ENCODE data around the gene SEZ6L2.

The SEZ6L2 gene

DNA sequence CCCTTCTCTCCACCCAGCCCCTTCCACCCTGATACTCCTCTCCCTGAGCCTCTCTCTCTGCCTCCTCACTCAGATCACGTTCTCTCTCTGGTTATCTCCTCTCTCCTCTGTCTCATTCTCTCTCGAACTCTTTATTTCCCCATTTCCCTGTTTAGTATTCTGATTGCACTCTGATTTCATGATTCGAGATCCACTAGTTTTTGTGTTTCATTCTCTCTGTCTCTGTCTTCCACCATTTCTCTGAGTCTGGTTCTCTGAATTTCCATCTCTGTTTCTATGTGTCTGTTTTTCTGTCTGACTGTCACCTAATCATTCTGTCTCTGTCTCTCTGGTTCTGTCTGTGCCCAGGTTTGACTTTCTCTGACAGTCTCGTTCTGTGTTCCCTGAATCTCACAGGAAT is 2.0 kb downstream of the SEZ6L2 start (continued):
- TF ChIP-seq, protein P1, sequence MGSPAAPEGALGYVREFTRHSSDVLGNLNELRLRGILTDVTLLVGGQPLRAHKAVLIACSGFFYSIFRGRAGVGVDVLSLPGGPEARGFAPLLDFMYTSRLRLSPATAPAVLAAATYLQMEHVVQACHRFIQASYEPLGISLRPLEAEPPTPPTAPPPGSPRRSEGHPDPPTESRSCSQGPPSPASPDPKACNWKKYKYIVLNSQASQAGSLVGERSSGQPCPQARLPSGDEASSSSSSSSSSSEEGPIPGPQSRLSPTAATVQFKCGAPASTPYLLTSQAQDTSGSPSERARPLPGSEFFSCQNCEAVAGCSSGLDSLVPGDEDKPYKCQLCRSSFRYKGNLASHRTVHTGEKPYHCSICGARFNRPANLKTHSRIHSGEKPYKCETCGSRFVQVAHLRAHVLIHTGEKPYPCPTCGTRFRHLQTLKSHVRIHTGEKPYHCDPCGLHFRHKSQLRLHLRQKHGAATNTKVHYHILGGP (tag by site-specific recombination; IDR thresholded peaks at IDR 0.05): no peak

DNA sequence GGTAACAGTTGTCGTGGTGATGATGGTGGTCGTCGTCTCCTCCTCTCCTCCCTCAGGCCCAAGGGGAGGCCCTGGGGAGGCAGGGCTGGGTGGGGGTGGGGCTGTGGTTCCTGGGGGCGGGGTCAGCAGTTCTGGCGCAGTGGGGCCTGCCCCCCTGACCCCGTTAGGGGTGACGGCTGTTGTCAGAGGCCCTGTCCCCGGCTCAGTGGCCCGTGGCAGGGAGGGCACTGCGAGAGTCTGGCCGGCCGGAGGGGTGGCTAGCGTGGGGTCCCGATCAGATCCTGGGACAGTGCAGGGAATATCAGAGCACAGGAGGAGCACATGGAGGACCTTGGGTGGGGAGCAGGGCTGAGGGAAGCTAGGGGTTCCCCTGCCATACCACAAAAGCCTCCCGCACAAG is 2.5 kb downstream of the SEZ6L2 start:
- Histone ChIP-seq H3K4me3 (ENCODE audit: low read depth, low read length) (no peak overlapping the region), H3K4me1 (ENCODE audit: control insufficient read depth, insufficient read depth, low read length) (peaks cover 2% of the 10 kb centered on the region; the same call in 1 of the 2 replicates), H3K27ac (ENCODE audit: extremely low read depth, low read depth, low read length) (no peak overlapping the region), H3K9me3 (ENCODE audit: control insufficient read depth, insufficient read depth, low read depth, low read length) (no peaks in the 10 kb centered on the region), H3K36me3 (ENCODE audit: control insufficient read depth in 2 of 2, insufficient read depth in 1 of 2, low read length in 2 of 2) (no peaks in the 10 kb centered on the region; a peak in 1 of 3 replicates)
- CTCF ChIA-PET: interaction anchor here (0.7 kb wide), 1 partner anchor 1028 kb away, joined by 3 read pairs; no protein-coding TSS in a partner anchor
- TF ChIP-seq ZSCAN23 (tag by site-specific recombination; IDR thresholded peaks at IDR 0.05) (no peak), ZNF48 (tag by site-specific recombination; IDR thresholded peaks at IDR 0.05) (no peak)
- POLR2A ChIA-PET: no interaction called here

DNA sequence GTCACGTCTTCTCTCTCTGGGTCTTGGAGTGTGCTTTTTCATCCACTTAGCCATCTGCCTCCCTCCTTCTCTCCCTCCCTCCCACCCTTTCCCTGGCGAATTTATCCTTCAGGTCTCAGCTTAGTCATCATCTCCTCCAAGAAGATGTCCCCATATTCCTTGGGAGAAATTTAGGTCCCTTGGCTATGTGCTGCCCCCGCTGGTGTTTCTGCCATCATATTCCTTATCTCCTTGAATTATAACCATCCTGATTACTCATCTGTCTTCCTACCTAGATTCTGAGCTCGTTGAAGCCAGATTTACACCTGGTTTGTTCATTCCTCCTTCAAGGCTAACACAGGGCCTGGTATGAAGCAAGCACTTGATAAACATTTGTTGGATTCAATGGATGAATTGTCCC is 5.0 kb downstream of the SEZ6L2 start:
- Histone ChIP-seq H3K9me3 (ENCODE audit: control insufficient read depth, insufficient read depth, low read depth, low read length) (no peaks in the 10 kb centered on the region), H3K4me3 (ENCODE audit: low read depth, low read length) (no peak overlapping the region), H3K36me3 (ENCODE audit: control insufficient read depth in 2 of 2, insufficient read depth in 1 of 2, low read length in 2 of 2) (no peaks in the 10 kb centered on the region; a peak in 1 of 3 replicates), H3K27ac (ENCODE audit: extremely low read depth, low read depth, low read length) (no peak overlapping the region), H3K4me1 (ENCODE audit: control insufficient read depth, insufficient read depth, low read length) (no peaks in the 10 kb centered on the region)
- TF ChIP-seq ZNF324 (tag by site-specific recombination; IDR thresholded peaks at IDR 0.05) (no peak), TRIM28 (IDR thresholded peaks at IDR 0.05; ENCODE audit: borderline replicate concordance, low read length) (no peak), ZNF114 (tag by site-specific recombination; IDR thresholded peaks at IDR 0.05) (no peak), ZNF791 (tag by site-specific recombination; IDR thresholded peaks at IDR 0.05) (no peak), ZEB2 (tag by site-specific recombination; IDR thresholded peaks at IDR 0.05) (no peak), PRDM1 (tag by site-specific recombination; IDR thresholded peaks at IDR 0.05) (no peak), ZSCAN16 (tag by site-specific recombination; IDR thresholded peaks at IDR 0.05) (no peak), ZNF423 (tag by site-specific recombination; IDR thresholded peaks at IDR 0.05) (no peak), ZNF302 (tag by site-specific recombination; IDR thresholded peaks at IDR 0.05; ENCODE audit: low read depth) (no peak), ZNF558 (tag by site-specific recombination; IDR thresholded peaks at IDR 0.05) (no peak), ZNF416 (tag by site-specific recombination; IDR thresholded peaks at IDR 0.05) (no peak)
- TF ChIP-seq, protein P2, sequence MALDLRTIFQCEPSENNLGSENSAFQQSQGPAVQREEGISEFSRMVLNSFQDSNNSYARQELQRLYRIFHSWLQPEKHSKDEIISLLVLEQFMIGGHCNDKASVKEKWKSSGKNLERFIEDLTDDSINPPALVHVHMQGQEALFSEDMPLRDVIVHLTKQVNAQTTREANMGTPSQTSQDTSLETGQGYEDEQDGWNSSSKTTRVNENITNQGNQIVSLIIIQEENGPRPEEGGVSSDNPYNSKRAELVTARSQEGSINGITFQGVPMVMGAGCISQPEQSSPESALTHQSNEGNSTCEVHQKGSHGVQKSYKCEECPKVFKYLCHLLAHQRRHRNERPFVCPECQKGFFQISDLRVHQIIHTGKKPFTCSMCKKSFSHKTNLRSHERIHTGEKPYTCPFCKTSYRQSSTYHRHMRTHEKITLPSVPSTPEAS (tag by site-specific recombination; IDR thresholded peaks at IDR 0.05): no peak
- ChIA-PET POLR2A (interaction anchor here (0.7 kb wide), 2 partner anchors 75 to 99 kb away, joined by 4 to 5 read pairs; no protein-coding TSS in a partner anchor), CTCF (no interaction called here)

DNA sequence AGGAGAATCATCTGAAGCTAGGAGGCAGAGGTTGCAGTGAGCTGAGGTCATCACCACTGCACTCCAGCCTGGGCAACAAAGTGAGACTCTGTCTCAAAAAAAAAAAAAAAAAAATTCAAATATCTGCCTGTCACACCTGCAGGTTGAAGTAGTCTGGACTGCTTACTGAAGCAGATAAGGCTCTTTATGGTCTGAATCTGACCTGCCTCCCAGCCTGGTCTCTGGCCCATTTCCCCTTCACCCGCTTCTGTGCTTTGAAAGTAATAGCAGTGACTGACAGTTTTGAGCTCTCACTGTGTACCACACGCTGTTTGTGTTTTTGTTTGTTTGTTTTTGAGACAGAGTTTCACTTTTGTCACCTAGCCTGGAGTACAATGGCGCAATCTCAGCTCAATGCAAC is 5.8 kb downstream of the SEZ6L2 start:
- TF ChIP-seq PRDM1 (tag by site-specific recombination; IDR thresholded peaks at IDR 0.05) (0 out of 2 replicates have a peak, but pooled peaks have one; percentile 20), ZNF211 (tag by site-specific recombination; IDR thresholded peaks at IDR 0.05; ENCODE audit: low read depth) (no peak)
- Histone ChIP-seq H3K4me1 (ENCODE audit: control insufficient read depth, insufficient read depth, low read length) (no peaks in the 10 kb centered on the region), H3K27ac (ENCODE audit: extremely low read depth, low read depth, low read length) (no peak overlapping the region), H3K4me3 (ENCODE audit: low read depth, low read length) (no peak overlapping the region), H3K36me3 (ENCODE audit: control insufficient read depth in 2 of 2, insufficient read depth in 1 of 2, low read length in 2 of 2) (no peaks in the 10 kb centered on the region; a peak in 1 of 3 replicates), H3K9me3 (ENCODE audit: control insufficient read depth, insufficient read depth, low read depth, low read length) (no peaks in the 10 kb centered on the region)
- CTCF ChIA-PET: interaction anchor here (0.6 kb wide), 1 partner anchor 14 kb away, joined by 3 read pairs; no protein-coding TSS in a partner anchor
- POLR2A ChIA-PET: interaction anchor here (0.7 kb wide), 1 partner anchor 126 kb away, joined by 3 read pairs; no protein-coding TSS in a partner anchor

DNA sequence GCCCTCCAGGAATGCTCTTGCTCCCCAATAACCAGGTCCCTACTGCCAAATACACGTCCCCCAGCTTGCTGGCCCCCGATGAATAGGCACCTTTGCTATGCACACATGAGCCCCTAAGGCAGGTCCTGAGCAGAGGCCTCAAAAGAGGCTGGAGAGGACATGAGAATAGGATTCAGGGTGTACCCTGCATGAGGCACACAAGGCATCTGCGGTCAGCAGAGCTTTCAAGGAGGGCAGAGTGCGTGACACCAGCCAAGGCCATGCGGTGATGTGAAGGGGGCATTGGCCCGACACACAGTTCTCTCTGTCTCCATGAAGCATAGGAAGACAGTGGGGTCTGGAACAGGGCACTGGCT is 6.9 kb downstream of the SEZ6L2 start:
- Histone ChIP-seq H3K4me1 (ENCODE audit: control insufficient read depth, insufficient read depth, low read length) (no peaks in the 10 kb centered on the region), H3K36me3 (ENCODE audit: control insufficient read depth in 2 of 2, insufficient read depth in 1 of 2, low read length in 2 of 2) (no peaks in the 10 kb centered on the region; a peak in 1 of 3 replicates), H3K9me3 (ENCODE audit: control insufficient read depth, insufficient read depth, low read depth, low read length) (no peaks in the 10 kb centered on the region), H3K4me3 (ENCODE audit: low read depth, low read length) (no peak overlapping the region), H3K27ac (ENCODE audit: extremely low read depth, low read depth, low read length) (no peak overlapping the region)
- POLR2A ChIA-PET: no interaction called here
- CTCF ChIA-PET: no interaction called here
- no peak for TF ChIP-seq ZIC2 (tag by site-specific recombination; IDR thresholded peaks at IDR 0.05)
- TF ChIP-seq, protein P3, sequence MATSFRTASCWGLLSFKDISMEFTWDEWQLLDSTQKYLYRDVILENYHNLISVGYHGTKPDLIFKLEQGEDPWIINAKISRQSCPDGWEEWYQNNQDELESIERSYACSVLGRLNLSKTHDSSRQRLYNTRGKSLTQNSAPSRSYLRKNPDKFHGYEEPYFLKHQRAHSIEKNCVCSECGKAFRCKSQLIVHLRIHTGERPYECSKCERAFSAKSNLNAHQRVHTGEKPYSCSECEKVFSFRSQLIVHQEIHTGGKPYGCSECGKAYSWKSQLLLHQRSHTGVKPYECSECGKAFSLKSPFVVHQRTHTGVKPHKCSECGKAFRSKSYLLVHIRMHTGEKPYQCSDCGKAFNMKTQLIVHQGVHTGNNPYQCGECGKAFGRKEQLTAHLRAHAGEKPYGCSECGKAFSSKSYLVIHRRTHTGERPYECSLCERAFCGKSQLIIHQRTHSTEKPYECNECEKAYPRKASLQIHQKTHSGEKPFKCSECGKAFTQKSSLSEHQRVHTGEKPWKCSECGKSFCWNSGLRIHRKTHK (tag by site-specific recombination; IDR thresholded peaks at IDR 0.05): no peak
- no peak for TF ChIP-seq ZNF555 (tag by site-specific recombination; conservative IDR thresholded peaks at IDR 0.05)
- TF ChIP-seq ZBTB17 (tag by site-specific recombination; IDR thresholded peaks at IDR 0.05): no peak
- TF ChIP-seq HOXA7 (CRISPR knock-in tag; IDR thresholded peaks at IDR 0.05; ENCODE audit: borderline replicate concordance): no peak
- TF ChIP-seq, protein P4, sequence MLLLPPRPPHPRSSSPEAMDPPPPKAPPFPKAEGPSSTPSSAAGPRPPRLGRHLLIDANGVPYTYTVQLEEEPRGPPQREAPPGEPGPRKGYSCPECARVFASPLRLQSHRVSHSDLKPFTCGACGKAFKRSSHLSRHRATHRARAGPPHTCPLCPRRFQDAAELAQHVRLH (tag by site-specific recombination; IDR thresholded peaks at IDR 0.05): no peak
- TF ChIP-seq ZNF585B (tag by site-specific recombination; IDR thresholded peaks at IDR 0.05): no peak
- TF ChIP-seq ZNF366 (tag by site-specific recombination; conservative IDR thresholded peaks at IDR 0.05): no peak
